Activated T-cell treated with anti-CD3 and anti-CD28 coated beads for 4 hours (primary cell): ENCODE data around the gene TOX3.

Experiments
- DNase-seq: peaks from one replicate; pipeline ENCODE4 v3.0.0-alpha.2; 2020

The TOX3 gene

DNA sequence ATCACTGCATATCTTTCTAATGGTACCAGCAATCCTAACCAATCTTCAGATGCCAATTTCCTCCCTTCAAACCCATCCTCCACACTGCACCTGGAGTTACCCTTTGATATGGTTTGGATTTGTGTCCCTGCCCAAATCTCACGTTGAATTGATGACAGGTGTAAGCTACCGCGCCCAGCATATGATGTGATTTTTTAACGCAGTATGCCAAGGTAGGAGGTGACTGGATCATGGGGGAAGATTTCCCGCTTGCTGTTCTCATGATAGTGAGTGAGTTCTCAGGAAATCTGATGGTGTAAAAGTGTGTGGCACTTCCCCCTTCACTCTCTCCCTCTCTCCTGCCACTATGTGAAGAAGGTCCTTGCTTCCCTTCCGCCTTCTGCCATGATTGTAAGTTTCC is 57.0 kb downstream of the TOX3 start:
- no peak for DNase-seq

DNA sequence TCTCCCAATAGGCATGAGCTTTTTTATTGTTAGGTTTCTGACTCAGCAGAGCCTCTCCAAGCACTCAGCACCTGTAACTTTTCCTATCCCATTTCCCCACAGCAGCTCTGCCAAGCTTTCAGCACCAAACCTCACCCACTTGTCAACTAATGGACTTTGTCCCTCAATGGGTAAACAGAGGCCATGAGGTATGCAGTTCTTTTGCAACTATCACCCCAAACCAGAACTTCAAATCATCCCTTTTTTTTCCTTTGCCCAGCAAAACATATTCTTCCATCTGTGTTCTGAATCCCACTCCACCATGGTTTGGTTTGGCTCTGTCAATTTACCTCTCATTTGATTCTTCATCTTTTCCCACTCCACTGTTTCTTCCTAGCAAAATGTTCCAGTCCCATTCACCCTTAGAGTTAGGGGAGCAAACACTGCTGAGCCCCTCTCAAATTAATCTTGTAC is 58.1 kb downstream of the TOX3 start:
- DNase-seq: no peak

DNA sequence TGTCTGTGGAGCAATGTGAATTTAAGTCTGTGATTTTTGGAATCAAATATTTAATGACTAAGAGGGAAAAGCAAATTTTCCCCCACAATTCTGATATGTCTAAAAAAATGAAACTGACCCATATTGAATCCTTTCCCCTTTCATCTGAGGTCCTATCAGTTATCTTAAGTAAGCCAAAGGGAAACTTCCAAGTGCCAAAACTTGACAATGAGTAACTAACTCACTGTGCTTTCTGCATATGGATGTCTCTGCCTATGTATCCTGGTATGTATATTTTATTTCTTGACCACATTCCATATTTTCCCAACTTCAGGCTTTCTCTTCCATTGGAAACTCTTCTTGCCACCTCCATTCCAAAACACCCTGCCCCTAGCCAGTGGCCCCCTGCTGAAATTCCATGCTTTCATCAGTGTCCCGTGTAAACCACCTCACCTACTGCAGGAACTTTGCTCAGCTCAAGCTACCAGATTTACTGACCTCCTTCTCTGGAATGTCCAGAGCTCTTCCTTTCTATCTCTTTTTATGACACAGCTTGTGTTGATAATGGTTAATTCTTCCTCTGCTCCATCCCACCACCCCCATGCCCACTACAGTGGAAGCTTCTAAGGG is 59.0 kb downstream of the TOX3 start:
- no peak for DNase-seq

DNA sequence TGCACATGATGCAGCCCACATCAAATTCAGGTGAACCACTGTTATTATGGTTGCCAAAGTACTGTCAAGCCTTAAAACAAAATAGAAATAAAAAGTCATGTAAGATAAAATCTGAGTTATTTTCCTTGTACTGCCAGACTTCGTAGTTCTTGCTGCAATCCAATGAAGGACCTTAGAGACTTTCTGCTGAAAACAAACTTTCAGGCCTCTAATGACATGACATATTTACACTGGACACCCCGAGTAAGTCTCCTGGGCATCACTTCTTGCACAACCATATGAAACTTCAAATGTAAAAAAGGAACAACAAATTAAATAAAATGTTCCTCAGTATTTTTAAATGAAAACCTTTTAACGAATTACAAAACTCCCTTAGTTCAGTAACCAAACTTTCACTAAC is 66.7 kb downstream of the TOX3 start:
- DNase-seq: no peak

DNA sequence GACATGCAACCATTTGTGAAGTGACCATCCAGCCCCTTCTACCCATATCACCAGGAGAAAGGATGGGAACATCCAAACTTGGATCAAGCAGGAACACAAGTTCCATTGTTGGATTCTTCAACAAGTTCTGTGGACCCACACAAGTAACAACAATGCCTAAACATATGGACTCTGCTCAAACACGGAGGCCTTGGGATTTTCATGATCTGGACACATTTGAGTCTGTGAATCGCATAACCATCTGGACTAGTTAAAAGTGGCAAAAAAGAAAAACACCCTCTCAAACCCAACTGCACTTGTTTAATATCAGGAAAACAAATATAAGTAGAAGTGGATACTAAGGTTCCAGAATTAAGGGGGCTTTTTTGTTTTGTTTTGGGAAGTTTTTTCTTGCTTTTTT is 70.8 kb downstream of the TOX3 start:
- no peak for DNase-seq

DNA sequence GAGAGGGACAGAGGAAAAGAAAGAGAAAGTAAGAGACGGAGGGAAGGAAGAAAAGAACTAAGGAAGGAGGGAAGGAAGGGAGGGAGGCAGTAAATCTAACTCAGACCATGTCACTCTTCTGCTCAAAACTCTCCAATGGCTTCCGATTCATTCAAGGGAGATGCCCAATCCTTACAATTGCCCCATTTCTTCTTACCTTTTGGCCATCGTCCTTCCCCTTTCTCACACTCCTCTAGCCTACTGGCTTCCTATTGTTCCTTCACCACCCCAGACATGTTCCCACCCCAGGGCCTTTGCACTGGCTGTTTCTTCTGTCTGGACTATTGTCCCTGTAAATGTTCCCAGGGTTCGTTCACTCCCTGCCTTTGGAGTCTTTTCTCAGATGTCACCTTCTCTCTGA is 72.3 kb downstream of the TOX3 start:
- no peak for DNase-seq

DNA sequence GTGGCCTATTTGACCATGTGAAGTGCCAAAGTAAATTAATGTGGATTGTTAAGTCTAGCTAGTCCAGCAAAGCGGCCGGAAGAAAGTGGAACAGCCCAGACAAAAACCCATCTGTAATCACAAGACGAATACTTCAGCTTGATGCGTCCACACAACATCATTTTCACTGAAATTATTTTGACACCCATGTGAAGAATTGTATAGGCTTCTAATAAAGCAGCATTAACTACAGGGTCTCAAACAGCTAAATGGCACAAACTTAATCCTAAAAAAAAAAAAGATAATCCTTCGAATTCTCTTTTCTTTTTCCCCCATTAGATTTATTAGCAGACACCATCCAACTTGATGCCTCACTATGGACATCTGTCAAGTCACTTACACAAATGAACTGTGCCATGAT is 73.8 kb downstream of the TOX3 start:
- no peak for DNase-seq

DNA sequence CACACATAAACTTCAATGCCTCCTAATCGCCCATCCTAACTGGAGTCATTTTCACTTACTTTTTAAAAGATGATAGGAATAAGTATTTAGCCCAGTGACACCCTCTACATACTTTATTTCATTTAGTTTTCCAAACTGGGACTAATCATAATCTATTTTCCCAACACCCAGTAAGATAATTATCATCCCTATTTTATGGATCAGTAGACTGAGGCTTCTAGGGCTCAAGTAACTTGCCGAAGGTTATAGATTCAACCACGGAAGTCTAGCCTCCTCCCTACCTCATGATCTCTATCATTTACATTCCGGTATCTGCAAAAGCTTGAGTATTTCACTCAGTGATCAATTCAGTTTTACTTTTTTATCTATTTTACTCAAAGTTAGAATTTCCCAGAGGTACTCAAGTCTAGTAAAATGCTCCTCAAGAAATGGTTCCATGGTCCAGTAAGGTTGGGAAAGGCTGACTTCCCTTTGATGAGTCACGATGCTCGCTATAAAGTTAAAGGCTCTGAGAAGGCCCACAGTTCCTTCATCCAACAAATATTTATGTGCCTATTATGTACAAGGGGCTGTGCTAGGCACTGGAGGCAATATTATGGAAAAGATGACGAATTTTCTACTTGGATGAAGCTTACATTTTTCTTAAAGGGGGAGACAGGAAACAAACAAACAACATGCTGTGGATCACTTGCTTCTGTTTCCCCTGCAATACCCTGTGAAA is 75.1 kb downstream of the TOX3 start:
- no peak for DNase-seq

DNA sequence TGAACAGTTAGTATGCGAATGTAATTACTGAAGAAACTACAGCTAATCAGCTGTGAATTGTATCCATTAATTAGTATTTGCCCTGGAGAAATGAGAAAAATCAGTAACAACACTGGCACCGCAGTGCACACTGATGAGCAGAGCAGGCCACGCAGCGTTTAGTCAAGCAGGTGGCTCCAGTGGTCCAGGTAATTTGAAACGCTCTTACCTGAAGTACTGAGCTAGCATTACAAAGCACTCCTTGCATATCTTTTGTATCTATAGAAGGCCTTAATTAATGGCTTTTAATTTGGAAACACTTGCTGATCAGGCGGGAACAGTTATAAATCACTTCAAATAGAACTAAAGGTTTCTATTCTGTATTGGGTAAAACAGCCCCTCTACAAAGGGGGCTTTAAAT is 76.4 kb downstream of the TOX3 start:
- no peak for DNase-seq

DNA sequence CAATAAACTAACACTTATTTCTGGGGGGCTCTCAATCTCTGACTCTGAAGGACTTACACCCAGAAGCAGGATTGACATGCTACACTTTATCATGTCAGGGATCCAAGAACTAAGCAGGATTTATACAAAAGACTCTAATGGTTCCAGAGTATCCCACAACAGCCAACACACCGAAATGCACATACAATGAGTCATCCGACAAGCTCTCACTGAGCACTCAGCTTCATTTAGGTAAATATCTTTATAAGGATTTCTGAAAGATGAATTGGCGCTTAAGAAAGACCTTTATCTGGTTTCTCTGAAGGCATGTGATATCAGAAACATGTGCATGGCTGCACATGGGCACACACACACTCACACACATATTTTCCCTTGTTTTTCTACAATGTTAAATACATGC is 77.2 kb downstream of the TOX3 start:
- DNase-seq: no peak

DNA sequence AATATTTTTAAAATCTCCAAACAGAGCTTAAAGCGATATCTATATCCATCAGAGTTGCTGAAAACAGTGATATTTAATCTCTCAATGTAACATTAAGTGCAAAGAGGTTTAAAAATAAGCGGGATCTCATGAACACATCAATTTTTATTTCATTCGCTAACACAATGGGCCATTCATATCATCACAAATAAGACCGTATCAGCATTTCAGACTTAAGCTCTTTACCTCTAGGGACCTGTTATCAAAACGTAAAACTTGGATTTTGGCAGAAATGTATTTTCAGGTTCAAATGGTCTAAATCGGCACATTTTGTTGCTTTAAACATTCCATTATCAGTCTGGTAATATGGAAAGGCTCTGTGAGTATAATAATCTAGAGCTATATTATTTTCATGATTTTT is 77.9 kb downstream of the TOX3 start:
- no peak for DNase-seq

DNA sequence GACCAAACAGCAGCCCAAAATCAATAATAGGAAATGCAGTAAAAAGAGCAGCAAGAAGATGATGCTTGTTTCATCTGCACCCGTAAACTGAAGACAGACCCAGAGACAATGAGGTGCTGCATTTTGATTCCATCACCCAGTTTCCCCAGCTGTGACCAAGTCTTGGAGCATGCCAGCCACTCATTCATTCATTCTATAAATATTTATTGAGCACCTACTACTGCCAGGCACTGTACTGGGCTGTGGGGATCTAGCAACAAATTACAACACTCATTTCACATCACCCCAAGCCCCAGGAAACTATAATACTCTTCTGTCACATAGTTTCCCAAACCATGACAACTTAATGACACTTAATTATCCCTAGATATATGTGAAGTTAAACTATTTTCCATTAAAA is 79.2 kb downstream of the TOX3 start:
- DNase-seq: no peak

DNA sequence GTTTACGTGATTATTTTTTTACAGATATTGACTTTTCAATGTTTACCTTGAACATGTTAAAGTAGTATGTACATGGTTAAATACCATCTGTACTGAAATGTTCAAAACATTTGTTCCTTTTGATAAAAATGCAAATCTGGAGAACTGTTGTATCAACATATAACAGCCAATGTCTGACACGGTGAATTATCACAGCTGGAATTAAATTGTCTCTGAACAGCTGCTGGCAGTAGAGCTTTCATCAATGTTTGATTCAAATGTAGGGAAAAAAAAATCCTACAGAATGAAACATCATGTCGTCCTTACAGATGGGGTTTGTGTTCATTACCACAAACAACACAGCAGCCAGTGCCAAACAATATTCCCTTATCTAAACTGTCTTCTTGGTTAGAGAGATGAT is 79.9 kb downstream of the TOX3 start:
- no peak for DNase-seq

DNA sequence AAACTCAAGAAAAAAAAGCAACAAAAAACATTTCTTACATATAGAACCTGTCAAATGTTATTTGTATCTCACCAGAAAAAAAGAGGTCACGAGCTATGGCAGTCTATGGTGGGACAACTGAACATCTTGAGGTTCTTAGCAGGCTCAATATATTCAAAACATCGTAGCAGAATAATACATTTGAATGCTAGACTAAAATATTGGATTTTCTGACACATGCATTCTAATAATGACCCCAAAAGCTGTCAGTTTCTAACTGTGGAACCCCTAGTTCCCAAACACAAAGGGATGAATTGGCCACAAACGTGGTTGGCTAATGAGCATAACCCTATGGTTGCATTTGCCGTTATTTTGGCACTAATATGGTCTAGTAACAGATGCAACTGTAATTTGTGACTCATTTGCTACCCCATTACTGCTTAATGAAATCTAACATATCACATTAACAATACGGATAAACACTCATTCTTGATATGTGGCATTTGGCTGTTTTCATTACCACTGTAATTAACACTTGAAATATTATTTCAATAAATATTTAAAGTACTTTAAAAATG is 81.2 kb downstream of the TOX3 start:
- DNase-seq: no peak

DNA sequence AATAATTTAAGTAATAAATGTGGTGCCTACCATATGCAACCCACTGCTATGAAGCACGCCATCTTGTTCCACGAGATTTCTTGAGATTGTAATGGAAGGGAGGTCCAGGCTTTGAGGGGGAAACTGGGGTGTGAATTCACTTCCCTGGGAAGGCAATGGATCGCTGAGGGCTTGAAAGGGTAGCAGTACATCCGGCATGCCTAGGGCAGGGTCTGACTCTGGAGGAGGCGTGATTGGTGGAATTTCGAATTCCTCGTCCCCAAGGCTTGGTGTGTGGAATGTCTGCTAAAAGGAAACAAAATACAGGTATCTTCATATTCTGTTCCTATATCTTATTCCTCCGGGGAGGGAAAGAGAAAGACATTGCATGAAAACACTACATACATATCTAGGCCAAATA is 83.0 kb downstream of the TOX3 start:
- DNase-seq: no peak

DNA sequence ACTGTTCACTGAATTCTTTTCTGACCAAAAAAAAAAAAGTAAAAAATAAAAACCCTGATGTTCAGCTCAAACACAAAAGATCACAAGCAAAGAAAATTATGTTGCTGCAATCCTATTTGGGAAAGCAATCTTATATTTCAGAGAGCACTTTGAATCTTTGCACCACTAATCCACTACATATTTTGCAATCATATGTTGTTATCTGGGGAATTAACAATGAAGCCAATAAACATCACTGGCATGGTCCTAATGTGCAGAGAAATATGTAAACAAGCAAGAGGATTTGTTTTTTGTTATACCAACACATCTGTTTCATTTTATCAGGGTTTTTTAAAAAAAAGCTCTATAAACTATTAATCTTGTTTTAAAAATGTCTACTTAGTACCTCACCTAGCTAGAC is 84.1 kb downstream of the TOX3 start:
- DNase-seq: no peak

DNA sequence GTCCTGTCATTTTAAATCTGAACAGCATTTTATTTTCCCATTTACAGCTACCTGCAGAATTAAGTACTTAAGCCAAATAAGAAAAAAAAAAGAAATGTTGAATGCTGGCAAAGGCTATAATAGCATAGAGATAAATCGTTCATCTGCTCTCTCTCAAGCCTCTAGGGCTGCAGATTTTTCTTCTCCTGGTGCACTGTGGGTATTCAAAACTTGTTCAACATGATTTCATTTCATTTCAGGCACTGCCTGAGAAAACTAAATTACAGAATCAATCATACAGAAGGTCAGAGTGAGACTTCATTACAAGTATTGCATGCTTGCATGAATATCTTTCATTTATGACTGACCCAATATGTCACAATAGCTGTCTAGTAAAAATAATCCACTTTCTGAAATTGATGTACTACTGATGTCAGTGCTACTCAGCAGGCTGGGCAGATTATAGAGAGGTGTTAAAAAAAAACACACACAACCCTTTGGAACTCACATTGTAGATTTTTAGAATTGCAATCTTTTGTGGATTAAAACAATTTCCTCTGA is 86.2 kb downstream of the TOX3 start:
- DNase-seq: no peak

DNA sequence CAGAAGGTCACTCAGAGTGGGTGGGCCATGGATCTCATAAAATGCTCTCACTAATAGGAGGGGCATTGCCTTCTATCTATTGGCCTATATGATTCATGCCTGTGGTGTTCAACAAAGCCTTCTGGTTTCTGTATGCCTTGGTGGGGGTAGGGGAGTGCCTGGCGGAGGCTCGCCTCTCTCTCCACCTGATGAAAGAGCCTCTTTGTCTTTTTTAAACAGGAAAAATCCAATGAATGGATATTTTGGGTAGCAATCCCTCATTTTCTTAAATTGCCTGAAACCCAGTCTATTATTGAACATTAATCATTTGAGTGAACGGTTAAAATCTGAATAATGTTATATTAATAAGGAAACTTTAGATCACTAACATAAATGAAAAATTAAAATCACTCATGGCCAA is 90.6 kb downstream of the TOX3 start:
- no peak for DNase-seq

DNA sequence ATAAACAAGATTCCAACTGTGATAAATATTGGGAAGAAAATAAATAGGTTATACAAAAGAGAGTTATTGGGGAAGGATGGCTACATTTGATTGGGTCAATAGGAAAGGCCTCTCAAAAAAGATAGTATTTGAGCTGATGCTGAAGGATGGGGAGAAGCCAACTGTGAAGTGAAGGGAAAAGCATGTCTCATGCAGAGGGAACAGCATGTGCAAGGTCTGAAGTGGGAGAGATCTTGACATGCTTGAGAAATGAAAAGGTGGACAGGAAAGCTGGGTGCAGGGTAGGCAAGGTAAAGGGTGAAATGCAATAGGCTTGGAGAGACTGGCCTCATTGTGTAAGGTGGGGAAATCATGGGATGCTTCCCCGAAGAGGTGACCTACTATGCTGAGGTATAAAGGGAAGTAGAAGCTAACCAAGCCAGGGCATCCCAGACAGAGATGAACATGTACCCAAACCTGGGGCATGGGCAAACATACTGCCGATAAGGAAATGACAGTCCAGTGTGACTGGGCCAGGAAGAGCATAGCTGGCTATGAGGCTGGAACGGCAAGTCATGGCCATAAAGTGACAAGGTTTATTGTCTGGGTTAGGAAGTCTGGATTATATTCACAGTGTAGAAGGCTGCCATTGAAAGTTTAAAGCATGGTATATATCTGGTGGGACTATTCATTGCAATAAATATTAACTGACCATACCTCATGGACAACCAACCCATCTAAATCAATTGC is 91.2 kb downstream of the TOX3 start:
- no peak for DNase-seq

DNA sequence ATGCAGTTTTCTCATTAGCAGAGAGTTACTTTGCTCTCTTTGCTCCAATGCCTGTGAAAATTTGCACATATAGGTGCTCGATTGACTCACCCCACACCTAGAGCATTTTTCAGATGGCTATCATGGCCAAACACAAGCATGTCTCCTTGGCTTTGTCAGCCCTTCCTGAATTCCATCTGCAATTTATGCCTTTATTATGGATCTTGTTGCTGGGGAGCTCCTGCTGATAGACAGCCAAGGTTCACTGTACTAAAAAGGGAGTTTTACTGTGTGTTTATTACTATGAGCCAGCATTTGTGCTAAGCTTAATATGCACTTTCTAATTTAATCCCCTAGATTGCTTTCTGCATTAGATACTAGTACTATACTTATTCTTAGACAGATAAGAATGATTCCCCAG is 93.3 kb downstream of the TOX3 start:
- no peak for DNase-seq

DNA sequence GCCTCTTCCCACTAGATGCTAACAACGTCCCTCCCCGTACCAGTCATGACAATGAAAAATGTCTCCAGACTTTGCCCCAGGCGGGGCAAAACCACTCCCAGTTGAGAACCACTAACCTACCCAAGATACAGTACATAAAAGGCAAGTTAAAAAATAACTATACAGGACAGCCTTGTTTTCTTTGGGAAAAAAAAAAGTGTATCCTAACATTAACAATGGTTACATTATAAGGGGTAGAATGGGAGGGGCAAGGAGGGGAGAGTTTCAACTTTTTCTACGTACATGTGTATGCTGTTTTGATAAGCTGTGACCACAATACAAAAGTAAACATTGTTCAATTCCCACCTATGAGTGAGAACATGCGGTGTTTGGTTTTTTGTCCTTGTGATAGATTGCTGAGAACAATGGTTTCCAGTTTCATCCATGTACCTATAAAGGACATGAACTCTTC is 94.9 kb downstream of the TOX3 start:
- no peak for DNase-seq

DNA sequence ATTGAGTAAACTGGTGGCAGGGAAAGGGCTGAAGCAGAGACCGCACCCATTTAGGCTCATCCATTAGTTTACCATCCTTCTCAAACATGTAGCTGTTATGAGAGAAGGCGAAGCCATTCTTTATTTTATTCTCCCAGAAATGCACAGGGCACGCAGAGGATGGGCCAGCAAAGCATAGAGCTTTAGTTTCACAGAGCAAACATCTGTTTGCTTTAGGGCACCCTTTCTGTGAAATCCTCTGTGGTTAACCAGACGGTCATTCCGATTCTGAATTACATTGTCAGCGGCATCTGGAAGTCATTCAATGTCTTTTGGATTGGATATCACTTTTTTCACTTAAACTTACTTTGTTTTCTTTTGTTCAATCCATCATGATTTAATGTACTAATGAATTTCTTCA is 96.0 kb downstream of the TOX3 start:
- no peak for DNase-seq

DNA sequence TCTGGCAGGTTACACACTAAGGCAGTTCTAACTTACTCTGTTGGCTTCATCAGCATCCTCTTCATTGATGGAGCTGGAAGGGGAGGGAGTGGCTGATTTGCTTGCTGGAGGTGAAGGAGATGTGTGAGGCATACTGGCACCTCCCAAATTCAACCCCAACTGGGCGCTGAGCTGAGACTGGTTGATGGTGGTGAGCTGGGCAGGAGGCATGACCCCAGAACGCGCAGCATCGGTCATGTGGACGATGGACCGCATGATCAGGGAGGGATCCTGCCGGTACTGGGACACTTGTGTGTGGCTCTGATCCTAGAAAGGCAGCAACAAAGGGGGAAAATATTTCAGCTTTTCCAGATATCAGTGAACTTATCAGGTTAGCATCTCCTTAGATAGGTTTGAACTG is 96.7 kb downstream of the TOX3 start:
- no peak for DNase-seq

DNA sequence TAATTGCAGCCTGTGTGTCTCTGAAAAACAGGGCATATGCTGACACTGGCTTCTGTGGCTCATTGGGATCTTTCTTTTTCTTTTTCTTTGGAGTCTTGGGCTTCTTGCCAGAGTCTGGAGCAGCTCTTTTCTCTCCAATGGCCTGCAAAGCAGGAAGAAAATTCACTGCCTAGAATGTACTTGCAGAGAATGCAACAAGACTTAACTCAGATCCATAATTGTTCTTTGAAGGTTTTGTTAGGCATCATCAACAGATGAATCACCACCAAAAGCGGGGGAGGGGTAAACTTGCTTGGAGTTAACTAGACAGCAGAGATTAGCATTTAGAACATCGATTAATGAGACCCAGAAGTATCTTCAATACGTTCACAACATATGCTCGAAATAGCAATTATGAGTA is 100.9 kb downstream of the TOX3 start:
- DNase-seq: no peak
